Body of pancreas (tissue), 4 donors: Measurements from ENCODE around the gene RET. TPM values are rescaled to one million over a fixed set of nuclear protein-coding genes. Genes with fewer than 3 reads are reported as not detected.

ENCODE experiments used
- ATAC-seq: fragments of 150-250 bp; one replicate; pipeline ENCODE4 v1.9.1; 2016
- DNase-seq, 4 donors: peaks; one replicate each; pipeline ENCODE4 v3.0.0-alpha.2; 2019
- H3K27ac ChIP-seq, 4 donors: fragments of 200-600 bp; sonication (generic); 1 replicate in 3 of 4; 2 replicates in 1 of 4; pipeline versions ENCODE4 v1.5.1 to v1.6.1; 2016 to 2019; ENCODE audit warnings: mild to moderate bottlenecking in 1 of 4, mixed read lengths in 1 of 4, moderate library complexity in 1 of 4
- H3K27me3 ChIP-seq, 2 donors: fragments of 200-600 bp; sonication (generic); one replicate each; pipeline ENCODE4 v1.6.0; 2016; ENCODE audit warnings: mild to moderate bottlenecking in 1 of 2
- H3K36me3 ChIP-seq, 2 donors: fragments of 200-600 bp; sonication (generic); replicated peaks in 1 of 2; 2 replicates each; pipeline ENCODE4 v1.5.1; 2016; ENCODE audit warnings: low read depth in 2 of 2; ENCODE audit not compliant: insufficient read depth in 1 of 2
- H3K4me1 ChIP-seq: fragments of 200-600 bp; sonication (generic); one replicate; pipeline ENCODE4 v1.6.0; 2016
- H3K4me3 ChIP-seq, 2 donors: fragments of 200-600 bp; sonication (generic); 1 replicate in 1 of 2; 2 replicates in 1 of 2; pipeline ENCODE4 v1.5.1; 2016 to 2019
- H3K9me3 ChIP-seq, 3 donors: fragments of 200-600 bp; sonication (generic); 1 replicate in 2 of 3; 2 replicates in 1 of 3; pipeline ENCODE4 v1.5.1; 2016
- POLR2A ChIP-seq, 3 donors: fragments of 450-650 bp; IDR thresholded peaks; one replicate each; pipeline ENCODE4 v1.6.1; 2016; ENCODE audit warnings: antibody characterized with exemption in 3 of 3, mild to moderate bottlenecking in 2 of 3
- WGBS, 2 donors: methylation state at CpG; one replicate each; pipeline ENCODE4 v1.1.5; 2017; 5-methylcytosine and 5-hydroxymethylcytosine counted together
- intact Hi-C: fragments of 100-400 bp; cut with DNase I; formaldehyde crosslinking; loops from one replicate; pipeline ENCODE4 v1.15.1; 2023
- total RNA-seq, 2 donors: library from RNA; depleted of rRNA; stranded (reverse); fragments of >200 nt; gene quantifications; one replicate each; pipeline ENCODE4 v1.1.0, GENCODE V29; 2016
- TF ChIP-seq, protein P1 (sequence below), 7 experiments: fragments of 450-650 bp in 4 of 7; fragments of 200-600 bp in 3 of 7; sonication (generic) in 3 of 7; IDR thresholded peaks; one replicate each; pipeline ENCODE4 v1.5.1; 2016 to 2019; ENCODE audit warnings: antibody characterized with exemption in 7 of 7

RET gene
- total RNA-seq, 2 donors from 2014 or later: 0.78 to 1.6 TPM

DNA sequence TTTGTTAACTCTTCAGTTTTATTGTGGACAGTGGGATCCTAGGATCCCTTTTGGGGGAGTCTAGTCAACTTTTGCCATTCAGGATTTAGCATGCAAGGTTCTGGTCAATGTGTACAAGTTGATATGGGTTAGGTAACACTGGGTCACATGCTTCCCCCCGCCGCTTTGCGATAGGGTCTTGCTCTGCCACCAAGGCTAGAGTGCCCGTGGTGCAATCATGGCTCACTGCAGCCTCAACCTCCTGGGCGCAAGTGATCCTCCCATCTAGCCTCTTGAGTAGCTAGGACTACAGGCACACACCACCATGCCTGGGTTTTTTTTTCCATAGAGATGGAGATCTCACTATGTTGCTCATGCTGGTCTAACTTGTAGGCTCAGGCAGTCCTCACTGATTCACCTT is 58.2 kb downstream of the RET start:
- H3K9me3 ChIP-seq: no peaks in the 10 kb centered on the region
- no peak overlapping the region for H3K27ac ChIP-seq
- no peaks in the 10 kb centered on the region for H3K36me3 ChIP-seq
- peaks cover 17% of the 10 kb centered on the region for H3K4me1 ChIP-seq
- no peak overlapping the region for H3K4me3 ChIP-seq
- intact Hi-C loops: no loop called here
- TF ChIP-seq POLR2A (IDR thresholded peaks at IDR 0.05): no peak
- TF ChIP-seq, protein P1, sequence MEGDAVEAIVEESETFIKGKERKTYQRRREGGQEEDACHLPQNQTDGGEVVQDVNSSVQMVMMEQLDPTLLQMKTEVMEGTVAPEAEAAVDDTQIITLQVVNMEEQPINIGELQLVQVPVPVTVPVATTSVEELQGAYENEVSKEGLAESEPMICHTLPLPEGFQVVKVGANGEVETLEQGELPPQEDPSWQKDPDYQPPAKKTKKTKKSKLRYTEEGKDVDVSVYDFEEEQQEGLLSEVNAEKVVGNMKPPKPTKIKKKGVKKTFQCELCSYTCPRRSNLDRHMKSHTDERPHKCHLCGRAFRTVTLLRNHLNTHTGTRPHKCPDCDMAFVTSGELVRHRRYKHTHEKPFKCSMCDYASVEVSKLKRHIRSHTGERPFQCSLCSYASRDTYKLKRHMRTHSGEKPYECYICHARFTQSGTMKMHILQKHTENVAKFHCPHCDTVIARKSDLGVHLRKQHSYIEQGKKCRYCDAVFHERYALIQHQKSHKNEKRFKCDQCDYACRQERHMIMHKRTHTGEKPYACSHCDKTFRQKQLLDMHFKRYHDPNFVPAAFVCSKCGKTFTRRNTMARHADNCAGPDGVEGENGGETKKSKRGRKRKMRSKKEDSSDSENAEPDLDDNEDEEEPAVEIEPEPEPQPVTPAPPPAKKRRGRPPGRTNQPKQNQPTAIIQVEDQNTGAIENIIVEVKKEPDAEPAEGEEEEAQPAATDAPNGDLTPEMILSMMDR (IDR thresholded peaks at IDR 0.05): no peak
- 77 to 100% methylated on average over 5 of the region's 5 CpGs for WGBS, 2 donors
- no peak for ATAC-seq
- no peaks in the 10 kb centered on the region for H3K27me3 ChIP-seq
- no peak for DNase-seq

DNA sequence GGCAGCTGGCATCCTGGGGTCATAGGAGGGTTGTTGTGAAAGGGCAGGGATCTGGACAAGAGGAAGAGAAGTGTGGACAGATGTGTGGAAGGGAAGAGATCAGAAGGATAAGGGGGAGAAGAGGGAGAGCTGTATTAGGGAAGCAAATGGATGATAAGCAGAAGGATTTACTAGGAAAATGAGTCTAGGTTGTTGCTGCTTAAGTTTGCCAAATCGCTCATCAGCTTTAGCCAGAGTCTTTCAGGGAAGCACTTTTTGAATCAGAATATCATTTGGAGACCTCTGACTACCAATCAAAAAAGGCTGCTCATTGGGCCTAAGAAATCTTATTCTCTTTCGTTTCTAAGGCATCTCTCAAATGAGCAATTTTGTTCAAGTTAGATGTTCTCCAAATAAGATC is 58.8 kb downstream of the RET start:
- no peak overlapping the region for H3K4me3 ChIP-seq
- 89 to 95% methylated on average over 2 of the region's 2 CpGs for WGBS, 2 donors
- no peak overlapping the region for H3K27ac ChIP-seq
- no peak for DNase-seq
- H3K4me1 ChIP-seq: peaks cover 17% of the 10 kb centered on the region
- H3K9me3 ChIP-seq: no peaks in the 10 kb centered on the region
- ATAC-seq: no peak
- intact Hi-C loops: no loop called here
- no peaks in the 10 kb centered on the region for H3K27me3 ChIP-seq
- TF ChIP-seq, protein P1 (IDR thresholded peaks at IDR 0.05): no peak
- TF ChIP-seq POLR2A (IDR thresholded peaks at IDR 0.05): no peak
- H3K36me3 ChIP-seq: no peaks in the 10 kb centered on the region

DNA sequence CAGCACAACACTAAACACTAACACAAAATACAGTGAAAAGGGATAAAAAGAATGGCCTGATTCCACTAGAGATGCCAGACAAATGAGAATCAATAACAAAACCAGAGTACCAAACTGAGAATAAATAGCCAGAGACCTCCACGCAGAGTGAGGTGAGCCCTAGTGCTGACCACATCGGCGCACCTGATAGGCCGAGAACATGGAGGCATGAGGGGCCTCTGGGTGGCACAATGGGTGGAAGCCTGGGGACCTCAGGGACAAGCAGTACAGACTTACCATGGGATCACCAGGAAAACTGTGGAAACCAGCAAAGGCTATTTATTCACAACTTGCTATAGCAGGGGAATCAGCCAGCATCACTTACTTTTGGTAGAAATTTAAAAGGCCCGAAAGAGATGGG is 59.6 kb downstream of the RET start:
- Histone ChIP-seq H3K27ac (no peak overlapping the region), H3K9me3 (no peaks in the 10 kb centered on the region), H3K36me3 (no peaks in the 10 kb centered on the region), H3K27me3 (no peaks in the 10 kb centered on the region), H3K4me3 (no peak overlapping the region), H3K4me1 (peaks cover 17% of the 10 kb centered on the region)
- ATAC-seq: no peak
- intact Hi-C loops: no loop called here
- DNase-seq: no peak
- TF ChIP-seq, protein P1 (IDR thresholded peaks at IDR 0.05): no peak
- no peak for TF ChIP-seq POLR2A (IDR thresholded peaks at IDR 0.05)
- 87 to 98% methylated on average over 5 of the region's 5 CpGs for WGBS, 2 donors

DNA sequence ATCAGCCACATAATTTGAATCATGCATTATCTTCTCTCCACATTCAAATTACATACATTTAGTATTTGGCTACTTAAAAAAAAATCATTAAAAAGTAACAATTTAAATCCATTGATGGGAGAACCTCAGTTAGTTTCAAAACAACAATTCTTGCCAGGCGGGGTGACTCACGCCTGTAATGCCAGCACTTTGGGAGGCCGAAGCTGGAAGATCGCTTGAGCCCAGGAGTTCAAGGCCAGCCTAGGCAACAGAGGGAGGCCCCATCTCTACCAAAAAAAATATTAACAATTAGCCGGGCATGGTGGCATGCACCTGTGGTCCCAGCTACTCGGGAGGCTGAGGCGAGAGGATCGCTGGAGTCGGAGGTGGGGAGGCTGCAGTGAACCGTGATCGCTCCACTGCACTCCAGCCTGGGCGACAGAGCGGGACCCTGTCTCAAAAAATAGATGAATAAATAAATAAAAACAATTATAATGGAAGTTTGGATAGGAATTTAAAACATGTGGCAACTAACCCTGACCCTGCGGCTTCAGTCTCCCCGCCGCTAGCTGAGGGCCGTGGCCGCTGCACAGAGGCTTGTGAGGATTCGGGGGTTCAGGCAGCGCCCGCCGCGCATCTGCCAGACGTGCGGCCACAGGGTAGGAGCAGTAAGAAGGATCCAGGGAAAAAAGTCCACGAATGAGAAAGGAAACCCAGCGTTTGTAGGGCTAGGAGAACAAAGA is 60.3 kb downstream of the RET start:
- DNase-seq (no peak), ATAC-seq (no peak)
- Histone ChIP-seq H3K27me3 (no peaks in the 10 kb centered on the region), H3K4me1 (peaks cover 17% of the 10 kb centered on the region), H3K36me3 (no peaks in the 10 kb centered on the region), H3K4me3 (peak overlapping the region; percentile 58 to 60), H3K27ac (peak overlapping the region in 3 of 4 donors; percentile 69 to 87 (median 82)), H3K9me3 (no peaks in the 10 kb centered on the region)
- 40 to 43% methylated on average over 27 of the region's 27 CpGs for WGBS, 2 donors
- TF ChIP-seq, protein P1 (IDR thresholded peaks at IDR 0.05): no peak
- TF ChIP-seq POLR2A (IDR thresholded peaks at IDR 0.05): no peak
- intact Hi-C loops: no loop called here

DNA sequence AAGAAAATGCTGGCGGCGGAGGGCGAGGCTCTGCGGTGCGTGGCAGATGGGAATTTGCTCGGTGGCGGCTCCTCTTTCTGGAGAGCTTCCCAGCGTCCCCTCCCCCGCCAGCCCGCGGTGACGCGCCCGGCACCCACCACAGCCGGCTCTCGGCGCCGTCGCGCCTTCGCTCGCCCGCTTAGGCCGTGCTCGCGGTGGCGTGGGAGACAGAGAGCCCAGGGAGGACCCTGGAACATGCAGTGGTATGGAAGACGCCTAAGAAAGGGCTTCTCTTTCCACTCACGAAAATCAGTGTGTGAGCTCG is 60.8 kb downstream of the RET start:
- 0 to 1% methylated on average over 13 to 30 of the region's 30 CpGs for WGBS, 2 donors
- ATAC-seq: peak; percentile 54

More for the DNA sequence above, 60.8 kb downstream of the RET start:
- no peaks in the 10 kb centered on the region for H3K9me3 ChIP-seq
- no peaks in the 10 kb centered on the region for H3K36me3 ChIP-seq
- no peaks in the 10 kb centered on the region for H3K27me3 ChIP-seq
- peak in 3 of 4 donors; percentile 17 to 65 (median 48) for DNase-seq
- H3K27ac ChIP-seq: peak overlapping the region; percentile 69 to 87 (median 82)
- intact Hi-C loops: no loop called here
- peak overlapping the region; percentile 58 to 60 for H3K4me3 ChIP-seq
- no peak for TF ChIP-seq POLR2A (IDR thresholded peaks at IDR 0.05)
- TF ChIP-seq, protein P1 (IDR thresholded peaks at IDR 0.05): no peak
- peaks cover 17% of the 10 kb centered on the region for H3K4me1 ChIP-seq
